MCF 10A (cell line): ENCODE results near the gene WASF2. TPM values are rescaled to one million over a fixed set of nuclear protein-coding genes. Genes with fewer than 3 reads are reported as not detected.

Experiments
- BruUV-seq: library from RNA; stranded (reverse); fragments of 400-500 nt; replicated peaks from 2 replicates; lab custom pipeline; 2021; lab: Mats Ljungman, UMichigan
- CTCF ChIA-PET: fragments of 300-600 bp; sonication (Branson Sonifier 250); formaldehyde crosslinking; extraction: SDS; loops from one replicate; lab custom pipeline; 2021; ENCODE audit warnings: antibody characterized with exemption, inconsistent platforms; lab: Yijun Ruan, JAX
- POLR2A ChIA-PET: fragments of 300-600, 350-650 bp; sonication (Branson Sonifier 250); formaldehyde crosslinking; extraction: SDS; loops from one replicate; lab custom pipeline; 2020; ENCODE audit warnings: antibody characterized with exemption, inconsistent platforms; lab: Yijun Ruan, JAX
- DNase-seq: peaks from one replicate; pipeline ENCODE4 v3.0.0-alpha.2; 2018; ENCODE audit not compliant: unreplicated experiment
- H3K27ac Mint-ChIP-seq: one replicate; pipeline ENCODE4 v1.8.0; 2022; ENCODE audit warnings: mild to moderate bottlenecking, low read depth, mixed read lengths; ENCODE audit not compliant: unreplicated experiment
- H3K27me3 Mint-ChIP-seq: one replicate; pipeline ENCODE4 v1.8.0; 2022; ENCODE audit warnings: mixed read lengths; ENCODE audit not compliant: insufficient read depth, unreplicated experiment
- H3K36me3 Mint-ChIP-seq: one replicate; pipeline ENCODE4 v1.8.0; 2022; ENCODE audit warnings: mild to moderate bottlenecking, moderate library complexity, mixed read lengths; ENCODE audit not compliant: insufficient read depth, unreplicated experiment
- H3K4me1 Mint-ChIP-seq: one replicate; pipeline ENCODE4 v1.8.0; 2022; ENCODE audit warnings: mixed read lengths; ENCODE audit not compliant: insufficient read depth, unreplicated experiment
- H3K4me3 Mint-ChIP-seq: one replicate; pipeline ENCODE4 v1.8.0; 2022; ENCODE audit warnings: mild to moderate bottlenecking, moderate library complexity, mixed read lengths; ENCODE audit not compliant: unreplicated experiment
- H3K9me3 Mint-ChIP-seq: one replicate; pipeline ENCODE4 v1.8.0; 2022; ENCODE audit warnings: mixed read lengths; ENCODE audit not compliant: unreplicated experiment
- CTCF ChIP-seq: fragments of 200-600 bp; IDR thresholded peaks from one replicate; pipeline ENCODE4 v1.8.0; 2022; ENCODE audit warnings: antibody characterized with exemption, mild to moderate bottlenecking; ENCODE audit not compliant: unreplicated experiment
- intact Hi-C: fragments of 100-400 bp; cut with micrococcal nuclease; formaldehyde crosslinking; loops from 2 replicates; pipeline ENCODE4 v1.14.1; 2022
- total RNA-seq: library from RNA; stranded (reverse); gene quantifications from 2 replicates; pipeline ENCODE4 v1.2.3, GENCODE V29; 2022

WASF2 gene
- total RNA-seq, 1 experiment from 2014 or later, result 131 TPM

- no peaks in the 10 kb centered on the region for H3K36me3 Mint-ChIP-seq
- ChIA-PET CTCF (interaction anchor here (0.6 kb wide), 1 partner anchor 193 kb away, joined by 3 read pairs; no protein-coding TSS in a partner anchor), POLR2A (interaction anchor here (0.8 kb wide), 1 partner anchor 27 kb away, joined by 3 read pairs; no protein-coding TSS in a partner anchor)
- no peak overlapping the region for H3K27ac Mint-ChIP-seq
- no peak for DNase-seq
- H3K4me3 Mint-ChIP-seq, result no peak overlapping the region
- peaks cover 13% of the 10 kb centered on the region for H3K4me1 Mint-ChIP-seq
- intact Hi-C loops, result loop anchor here (5.0 kb wide), 1 partner anchor 65 kb away; no protein-coding TSS in a partner anchor
- no peak for TF ChIP-seq CTCF
- H3K9me3 Mint-ChIP-seq, result no peaks in the 10 kb centered on the region
- no peaks in the 10 kb centered on the region for H3K27me3 Mint-ChIP-seq
- BruUV-seq, result no TSS peak
These were observed 2.8 kb upstream of the WASF2 start for GRCh38 chr1:27492796-27493195.

GRCh38 chr1:27491748-27492700 is 2.1 kb upstream of the WASF2 start:
- Mint-ChIP-seq H3K27me3 (no peaks in the 10 kb centered on the region), H3K9me3 (no peaks in the 10 kb centered on the region), H3K4me3 (no peak overlapping the region), H3K4me1 (peaks cover 14% of the 10 kb centered on the region), H3K36me3 (no peaks in the 10 kb centered on the region), H3K27ac (no peak overlapping the region)
- no peak for DNase-seq
- ChIA-PET CTCF (interaction anchor here (0.6 to 0.7 kb wide), 2 partner anchors 129 to 192 kb away, joined by 3 read pairs; no protein-coding TSS in a partner anchor), POLR2A (interaction anchor here (0.8 to 3.0 kb wide), 3 partner anchors 28 to 110 kb away, joined by 3 to 26 read pairs (median 13); no protein-coding TSS in a partner anchor)
- BruUV-seq, result no TSS peak
- no peak for TF ChIP-seq CTCF
- intact Hi-C loops, result loop anchor here (5.0 kb wide), 1 partner anchor 65 kb away; no protein-coding TSS in a partner anchor

- no TSS peak for BruUV-seq
- TF ChIP-seq CTCF, result no peak
- ChIA-PET POLR2A (interaction anchor here (0.6 to 4.0 kb wide), 35 partner anchors 7 to 1459 kb away, joined by 3 to 26 read pairs (median 5); partner anchors contain the start of genes AHDC1 and STX12), CTCF (interaction anchor here (0.6 to 1.3 kb wide), 4 partner anchors 54 to 337 kb away, joined by 3 to 4 read pairs (median 4); partner anchors contain the start of gene SYTL1)
- H3K4me1 Mint-ChIP-seq, result peaks cover 14% of the 10 kb centered on the region
- peak; percentile 37 for DNase-seq
- H3K4me3 Mint-ChIP-seq, result peak overlapping the region; percentile 85
- peak overlapping the region; percentile 100 for H3K27ac Mint-ChIP-seq
- no peaks in the 10 kb centered on the region for H3K36me3 Mint-ChIP-seq
- H3K9me3 Mint-ChIP-seq, result no peaks in the 10 kb centered on the region
- no peaks in the 10 kb centered on the region for H3K27me3 Mint-ChIP-seq
- intact Hi-C loops, result loop anchor here (5.0 kb wide), 1 partner anchor 52 kb away; no protein-coding TSS in a partner anchor
These were observed 430 bp downstream of the WASF2 start for GRCh38 chr1:27489501-27489972.
